ENCODE data around the gene GLG1.
A peak's percentile ranks its signal among the peaks of the same experiment; 100 is the strongest.
"Not testable (repeated sequence)": the region's sequence is repeated elsewhere in the genome, so short reads cannot be mapped to it uniquely, and the experiment has no call there.

The GLG1 gene

DNA sequence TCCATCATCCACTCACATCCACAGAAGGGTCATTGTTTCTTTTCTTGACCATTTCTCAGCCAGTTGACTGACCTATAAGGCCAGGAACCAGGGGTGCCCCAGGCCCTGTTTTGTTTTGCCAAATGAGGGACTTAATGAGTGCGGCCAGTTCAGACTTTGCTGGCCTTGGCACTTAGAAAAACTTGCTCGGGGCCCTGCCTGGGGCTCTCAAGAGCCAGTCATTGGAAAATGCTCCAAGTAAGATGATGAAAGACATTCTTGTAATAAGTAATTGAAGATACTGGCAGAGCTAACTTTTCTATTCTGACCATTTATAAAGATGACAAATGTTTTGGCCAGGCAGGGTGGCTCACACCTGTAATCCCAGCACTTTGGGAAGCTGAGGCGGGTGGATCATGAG is 156.7 kb downstream of the GLG1 start:
- CTCF ChIA-PET = interaction anchor here (1.1 to 1.9 kb wide), 3 partner anchors 11 to 25 kb away, joined by 3 to 5 read pairs (median 5); no protein-coding TSS in a partner anchor
- TF ChIP-seq, protein P1, sequence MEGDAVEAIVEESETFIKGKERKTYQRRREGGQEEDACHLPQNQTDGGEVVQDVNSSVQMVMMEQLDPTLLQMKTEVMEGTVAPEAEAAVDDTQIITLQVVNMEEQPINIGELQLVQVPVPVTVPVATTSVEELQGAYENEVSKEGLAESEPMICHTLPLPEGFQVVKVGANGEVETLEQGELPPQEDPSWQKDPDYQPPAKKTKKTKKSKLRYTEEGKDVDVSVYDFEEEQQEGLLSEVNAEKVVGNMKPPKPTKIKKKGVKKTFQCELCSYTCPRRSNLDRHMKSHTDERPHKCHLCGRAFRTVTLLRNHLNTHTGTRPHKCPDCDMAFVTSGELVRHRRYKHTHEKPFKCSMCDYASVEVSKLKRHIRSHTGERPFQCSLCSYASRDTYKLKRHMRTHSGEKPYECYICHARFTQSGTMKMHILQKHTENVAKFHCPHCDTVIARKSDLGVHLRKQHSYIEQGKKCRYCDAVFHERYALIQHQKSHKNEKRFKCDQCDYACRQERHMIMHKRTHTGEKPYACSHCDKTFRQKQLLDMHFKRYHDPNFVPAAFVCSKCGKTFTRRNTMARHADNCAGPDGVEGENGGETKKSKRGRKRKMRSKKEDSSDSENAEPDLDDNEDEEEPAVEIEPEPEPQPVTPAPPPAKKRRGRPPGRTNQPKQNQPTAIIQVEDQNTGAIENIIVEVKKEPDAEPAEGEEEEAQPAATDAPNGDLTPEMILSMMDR (IDR thresholded peaks at IDR 0.05; ENCODE audit: insufficient read depth, low read length, missing control alignments) = no peak
- no peak for DNase-seq (ENCODE audit: low read depth, low spot score)
- POLR2A ChIA-PET = no interaction called here
- no peak overlapping the region for H3K4me3 ChIP-seq (ENCODE audit: low read depth, low read length)

- ChIA-PET CTCF (interaction anchor here (0.7 to 1.9 kb wide), 5 partner anchors 10 to 41 kb away, joined by 3 to 5 read pairs (median 3); no protein-coding TSS in a partner anchor), POLR2A (interaction anchor here (0.6 kb wide), 1 partner anchor 12 kb away, joined by 3 read pairs; no protein-coding TSS in a partner anchor)
- H3K4me3 ChIP-seq (ENCODE audit: low read depth, low read length) = no peak overlapping the region
- TF ChIP-seq, protein P1 (IDR thresholded peaks at IDR 0.05; ENCODE audit: insufficient read depth, low read length, missing control alignments) = no peak
- peak; percentile 19 for DNase-seq (ENCODE audit: low read depth, low spot score)
Measured at GRCh38 chr16:74449470-74449869, 157.4 kb downstream of the GLG1 start.

DNA sequence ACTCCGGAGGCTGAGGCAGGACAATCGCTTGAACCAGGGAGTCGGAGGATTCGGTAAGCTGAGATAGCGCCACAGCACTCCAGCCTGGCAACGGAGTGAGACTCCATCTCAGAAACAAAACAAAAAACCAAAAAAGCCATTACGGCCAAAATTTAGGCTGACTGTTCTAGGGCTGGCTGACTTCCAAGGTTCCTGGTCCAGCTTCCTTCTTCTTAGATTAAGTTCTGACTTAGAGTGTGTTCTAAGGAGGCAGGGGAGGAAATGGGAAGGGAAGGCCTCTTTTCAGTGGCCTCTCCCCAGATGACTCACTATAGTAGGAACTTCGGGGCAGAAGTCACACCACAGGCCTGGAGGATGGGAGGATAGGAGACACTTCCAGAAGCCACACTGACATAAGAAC is 157.9 kb downstream of the GLG1 start:
- POLR2A ChIA-PET = interaction anchor here (0.6 kb wide), 1 partner anchor 12 kb away, joined by 3 read pairs; no protein-coding TSS in a partner anchor
- peak; percentile 58 for DNase-seq (ENCODE audit: low read depth, low spot score)
- H3K4me3 ChIP-seq (ENCODE audit: low read depth, low read length) = no peak overlapping the region
- CTCF ChIA-PET = interaction anchor here (1.0 to 1.9 kb wide), 3 partner anchors 10 to 42 kb away, joined by 3 to 5 read pairs (median 5); no protein-coding TSS in a partner anchor
- TF ChIP-seq, protein P1 (IDR thresholded peaks at IDR 0.05; ENCODE audit: insufficient read depth, low read length, missing control alignments) = no peak

GRCh38 chr16:74447578-74447977 is 159.3 kb downstream of the GLG1 start:
- no peak overlapping the region for H3K4me3 ChIP-seq (ENCODE audit: low read depth, low read length)
- CTCF ChIA-PET = no interaction called here
- POLR2A ChIA-PET = no interaction called here

GRCh38 chr16:74446866-74447265 is 160.0 kb downstream of the GLG1 start:
- ChIA-PET CTCF (no interaction called here), POLR2A (no interaction called here)
- H3K4me3 ChIP-seq (ENCODE audit: low read depth, low read length) = no peak overlapping the region
- TF ChIP-seq, protein P1 (IDR thresholded peaks at IDR 0.05; ENCODE audit: insufficient read depth, low read length, missing control alignments) = no peak
- no peak for DNase-seq (ENCODE audit: low read depth, low spot score)

More at GRCh38 chr16:74447578-74447977, 159.3 kb downstream of the GLG1 start:
- TF ChIP-seq, protein P1 (IDR thresholded peaks at IDR 0.05; ENCODE audit: insufficient read depth, low read length, missing control alignments) = no peak
- no peak for DNase-seq (ENCODE audit: low read depth, low spot score)

DNA sequence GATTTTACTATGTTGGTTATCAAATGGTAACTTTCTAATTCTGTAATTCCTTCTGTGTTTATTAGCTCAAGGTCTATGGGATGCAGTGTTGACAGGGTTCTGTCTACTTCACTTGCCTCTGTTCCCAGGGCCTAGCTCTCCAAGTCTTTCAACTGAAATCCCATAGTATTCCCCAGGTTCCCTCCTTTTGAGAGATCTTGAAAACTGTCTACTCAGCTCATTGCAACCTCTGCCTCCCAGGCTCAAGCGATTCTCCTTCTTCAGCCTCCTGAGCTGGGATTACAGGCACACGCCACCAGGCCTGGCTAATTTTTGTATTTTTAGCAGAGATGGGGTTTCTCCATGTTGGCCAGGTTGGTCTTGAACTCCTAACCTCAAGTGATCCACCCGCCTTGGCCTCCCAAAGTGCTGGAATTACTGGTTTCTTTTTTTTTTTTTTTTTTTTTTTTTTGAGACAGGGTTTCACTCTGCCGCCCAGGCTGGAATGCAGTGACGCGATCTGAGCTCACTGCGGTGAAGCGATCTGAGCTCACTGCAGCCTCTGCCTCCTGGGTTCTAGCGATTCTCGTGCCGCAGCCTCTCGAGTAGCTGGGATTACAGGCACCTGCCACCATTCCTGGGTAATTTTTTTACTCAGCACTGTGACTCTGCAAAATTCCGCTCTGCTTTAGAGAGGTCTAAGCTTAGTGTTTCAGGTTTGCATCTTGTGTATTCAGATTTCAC is 163.1 kb downstream of the GLG1 start:
- DNase-seq (ENCODE audit: low read depth, low spot score); H3K4me3 ChIP-seq (ENCODE audit: low read depth, low read length); CTCF ChIA-PET; POLR2A ChIA-PET: not testable (repeated sequence)
